HG03045 (cell line): ENCODE measurements around the gene ARHGAP40.

ENCODE experiments used
- ATAC-seq: cut with Tn5 transposase; IDR thresholded peaks from one replicate; pipeline ENCODE4 v1.9.1; 2021; ENCODE audit warnings: mild to moderate bottlenecking, moderate library complexity; ENCODE audit not compliant: unreplicated experiment

ARHGAP40 gene

GRCh38 chr20:38645980-38646858 is 44.6 kb downstream of the ARHGAP40 start:
- peak; percentile 66 for ATAC-seq

- no peak for ATAC-seq
Measured at GRCh38 chr20:38649275-38649891, 47.8 kb downstream of the ARHGAP40 start.

- ATAC-seq, result no peak
Measured at GRCh38 chr20:38650010-38650409, 48.4 kb downstream of the ARHGAP40 start.

GRCh38 chr20:38651154-38651553 is 49.5 kb downstream of the ARHGAP40 start:
- ATAC-seq, result no peak

GRCh38 chr20:38651562-38651961 is 50.0 kb downstream of the ARHGAP40 start:
- ATAC-seq, result no peak

- ATAC-seq, result no peak
Measured at GRCh38 chr20:38652995-38653394, 51.4 kb downstream of the ARHGAP40 start.

- ATAC-seq, result no peak
Measured at GRCh38 chr20:38657390-38657789, 55.8 kb downstream of the ARHGAP40 start.

- no peak for ATAC-seq
Measured at GRCh38 chr20:38658879-38659596, 57.4 kb downstream of the ARHGAP40 start.

GRCh38 chr20:38659597-38659880 is 57.9 kb downstream of the ARHGAP40 start:
- ATAC-seq, result no peak

- ATAC-seq, result no peak
Measured at GRCh38 chr20:38660429-38660828, 58.8 kb downstream of the ARHGAP40 start.

- no peak for ATAC-seq
Measured at GRCh38 chr20:38663660-38664059, 62.1 kb downstream of the ARHGAP40 start.

- ATAC-seq, result no peak
Measured at GRCh38 chr20:38664284-38664683, 62.7 kb downstream of the ARHGAP40 start.

GRCh38 chr20:38665094-38665493 is 63.5 kb downstream of the ARHGAP40 start:
- ATAC-seq, result no peak

GRCh38 chr20:38665506-38666285 is 64.1 kb downstream of the ARHGAP40 start:
- ATAC-seq, result no peak

GRCh38 chr20:38667417-38667956 is 65.9 kb downstream of the ARHGAP40 start:
- ATAC-seq, result no peak

GRCh38 chr20:38669688-38670087 is 68.1 kb downstream of the ARHGAP40 start:
- ATAC-seq, result no peak

- no peak for ATAC-seq
Measured at GRCh38 chr20:38670786-38671185, 69.2 kb downstream of the ARHGAP40 start.

- ATAC-seq, result no peak
Measured at GRCh38 chr20:38671186-38671585, 69.6 kb downstream of the ARHGAP40 start.

GRCh38 chr20:38671701-38672292 is 70.2 kb downstream of the ARHGAP40 start:
- ATAC-seq, result no peak

- ATAC-seq, result no peak
Measured at GRCh38 chr20:38672504-38672903, 70.9 kb downstream of the ARHGAP40 start.
